HL-60/S4 (cell line): Measurements from ENCODE around the gene TMPO.
"Not testable (repeated sequence)": the region's sequence is repeated elsewhere in the genome, so short reads cannot be mapped to it uniquely, and the experiment has no call there.

Experiments
- in situ Hi-C: fragments of 300-500 bp; cut with MboI; formaldehyde crosslinking; loops from 2 replicates; pipeline ENCODE4 v1.14.3; 2022; ENCODE audit warnings: low sequenced_read_pairs

TMPO gene

GRCh38 chr12:98515287-98516110, at the start of gene TMPO:
TSS of gene TMPO (plus strand) at chr12:98515590. CDS start at chr12:98515868, 278 bp downstream.
- in situ Hi-C loops, result no loop called here

GRCh38 chr12:98465950-98466602, 49.3 kb upstream of the TMPO start:
- in situ Hi-C loops, result no loop called here

- in situ Hi-C loops, result no loop called here
Observed at GRCh38 chr12:98466640-98467400, 48.6 kb upstream of the TMPO start.

DNA sequence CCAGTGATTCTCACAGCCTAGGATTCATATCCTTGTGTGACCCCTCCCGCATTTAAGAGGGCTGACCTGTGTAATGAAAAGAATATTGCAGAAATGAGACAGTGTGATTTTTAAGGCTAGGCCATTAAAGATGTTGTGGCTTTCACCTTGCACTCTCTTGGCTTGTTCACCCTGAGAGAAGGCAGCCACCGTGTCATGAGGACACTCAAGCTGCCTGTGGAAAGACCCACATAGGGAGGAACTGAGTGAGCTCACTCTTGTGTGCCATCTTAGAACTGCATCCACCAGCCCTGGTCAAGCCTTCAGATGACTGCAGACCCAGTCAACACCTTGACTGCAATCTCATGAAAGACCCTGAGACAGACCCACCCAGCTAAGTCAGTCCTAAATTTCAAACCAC, 46.3 kb upstream of the TMPO start:
- in situ Hi-C loops, result no loop called here

DNA sequence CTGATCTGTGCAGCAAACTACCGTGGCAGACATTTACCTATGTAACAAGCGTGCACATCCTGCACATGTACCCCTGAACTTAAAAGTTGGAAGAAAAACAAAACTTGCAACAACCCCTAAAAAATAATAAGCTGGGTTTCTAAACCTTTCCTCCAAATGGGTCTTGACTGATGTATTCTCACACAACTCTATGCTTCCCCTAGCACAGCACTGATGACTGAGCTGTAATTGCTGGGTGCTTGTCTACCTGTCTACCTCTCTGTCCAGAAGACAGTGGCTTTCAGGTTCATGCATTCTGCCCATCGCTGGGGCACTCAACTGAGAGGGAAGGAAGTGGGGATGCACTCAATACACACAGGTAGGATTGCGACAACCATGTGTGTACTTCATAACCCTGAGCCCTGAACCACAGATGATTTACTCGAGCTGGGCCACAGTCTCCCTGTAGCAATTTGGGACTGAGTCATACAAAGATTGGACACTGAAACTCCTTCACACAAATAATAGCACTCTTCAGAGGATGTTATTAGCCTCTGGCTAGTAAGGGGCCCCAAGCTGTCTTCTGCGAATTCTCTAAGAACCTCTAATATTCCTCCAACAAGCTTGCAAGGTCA, 44.8 kb upstream of the TMPO start:
- in situ Hi-C loops, result no loop called here

- in situ Hi-C loops, result no loop called here
Observed at GRCh38 chr12:98471085-98471484, 44.3 kb upstream of the TMPO start.

- in situ Hi-C loops, result no loop called here
Observed at GRCh38 chr12:98475565-98475908, 39.9 kb upstream of the TMPO start.

DNA sequence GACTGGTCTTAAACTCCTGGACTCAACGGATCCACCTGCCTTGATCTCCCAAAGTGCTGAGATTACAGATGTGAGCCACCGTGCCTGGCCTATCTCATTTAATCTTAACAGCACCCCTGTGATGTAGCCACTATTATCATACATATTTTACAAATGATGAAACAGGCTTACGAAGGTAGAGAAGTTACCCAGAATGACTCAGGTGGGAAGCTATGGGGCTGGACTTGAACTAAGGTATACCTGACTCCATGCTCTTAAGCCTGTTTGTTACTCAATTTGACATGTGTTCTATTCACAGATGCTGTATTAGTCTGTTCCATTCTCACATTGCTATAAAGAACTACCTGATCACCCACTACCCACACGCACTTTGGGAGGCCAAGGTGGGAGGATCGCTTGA, 36.8 kb upstream of the TMPO start:
- in situ Hi-C loops, result no loop called here

DNA sequence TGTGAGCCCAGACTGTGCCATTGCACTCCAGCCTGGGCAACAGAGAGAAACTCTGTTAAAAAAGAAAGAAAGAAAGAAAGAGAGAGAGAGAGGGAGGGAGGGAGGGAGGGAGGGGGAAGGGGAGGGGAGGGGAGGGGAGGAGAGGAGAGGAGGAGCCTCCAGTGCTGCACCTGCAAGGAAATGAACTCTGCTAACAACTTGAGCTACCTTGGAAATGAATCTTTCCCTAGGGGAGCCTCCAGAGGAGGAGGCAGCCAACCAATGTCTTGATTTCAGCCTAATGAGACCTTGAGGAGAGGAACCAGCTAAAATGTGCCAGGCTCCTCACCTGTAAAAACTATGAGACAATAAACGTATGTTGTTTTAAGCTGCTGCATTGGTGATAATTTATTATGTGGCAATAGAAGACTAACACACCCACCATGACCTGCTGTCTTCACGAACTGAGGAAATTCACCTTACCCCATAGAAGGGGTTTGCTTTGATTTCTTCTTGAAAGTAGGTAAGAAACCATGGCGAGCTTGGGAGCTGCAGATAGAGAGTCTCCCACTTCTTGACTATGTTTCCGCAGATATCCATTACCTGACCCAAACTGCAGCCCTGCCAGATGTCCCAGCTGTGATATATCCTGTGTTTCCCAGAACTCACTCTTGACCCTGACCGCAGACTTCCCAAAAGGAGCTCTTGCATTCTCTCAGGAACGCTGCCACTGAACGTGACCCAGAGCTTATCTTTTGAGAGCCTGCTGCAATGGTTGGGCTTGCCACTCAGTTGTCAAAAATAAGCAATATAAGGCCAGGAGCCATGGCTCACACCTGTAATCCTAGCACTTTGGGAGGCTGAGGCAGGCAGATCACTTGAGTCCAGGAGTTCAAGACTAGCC, 31.5 kb upstream of the TMPO start:
- in situ Hi-C loops, result no loop called here

GRCh38 chr12:98485792-98486340, 29.5 kb upstream of the TMPO start:
- in situ Hi-C loops, result no loop called here

GRCh38 chr12:98488416-98488815, 27.0 kb upstream of the TMPO start:
- in situ Hi-C loops, result not testable (repeated sequence)

DNA sequence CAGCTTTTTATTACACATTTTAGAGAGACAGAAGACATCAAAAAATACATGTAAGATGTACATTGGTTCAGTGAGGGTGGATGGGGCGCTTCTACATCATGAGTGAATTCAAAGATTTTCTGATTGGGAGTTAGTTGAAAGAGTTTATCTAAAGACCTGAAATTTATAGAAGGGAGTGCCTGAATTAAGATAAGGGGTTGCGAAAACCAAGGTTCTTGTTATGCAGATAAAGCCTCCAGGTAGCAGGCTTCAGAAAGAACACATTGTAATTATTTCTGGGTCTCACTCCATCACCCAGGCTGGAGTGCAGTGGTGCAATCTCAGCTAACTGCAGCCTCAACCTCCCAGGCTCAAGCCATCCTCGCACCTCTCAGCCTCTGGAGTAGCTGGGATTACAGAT, 26.2 kb upstream of the TMPO start:
- in situ Hi-C loops, result no loop called here

DNA sequence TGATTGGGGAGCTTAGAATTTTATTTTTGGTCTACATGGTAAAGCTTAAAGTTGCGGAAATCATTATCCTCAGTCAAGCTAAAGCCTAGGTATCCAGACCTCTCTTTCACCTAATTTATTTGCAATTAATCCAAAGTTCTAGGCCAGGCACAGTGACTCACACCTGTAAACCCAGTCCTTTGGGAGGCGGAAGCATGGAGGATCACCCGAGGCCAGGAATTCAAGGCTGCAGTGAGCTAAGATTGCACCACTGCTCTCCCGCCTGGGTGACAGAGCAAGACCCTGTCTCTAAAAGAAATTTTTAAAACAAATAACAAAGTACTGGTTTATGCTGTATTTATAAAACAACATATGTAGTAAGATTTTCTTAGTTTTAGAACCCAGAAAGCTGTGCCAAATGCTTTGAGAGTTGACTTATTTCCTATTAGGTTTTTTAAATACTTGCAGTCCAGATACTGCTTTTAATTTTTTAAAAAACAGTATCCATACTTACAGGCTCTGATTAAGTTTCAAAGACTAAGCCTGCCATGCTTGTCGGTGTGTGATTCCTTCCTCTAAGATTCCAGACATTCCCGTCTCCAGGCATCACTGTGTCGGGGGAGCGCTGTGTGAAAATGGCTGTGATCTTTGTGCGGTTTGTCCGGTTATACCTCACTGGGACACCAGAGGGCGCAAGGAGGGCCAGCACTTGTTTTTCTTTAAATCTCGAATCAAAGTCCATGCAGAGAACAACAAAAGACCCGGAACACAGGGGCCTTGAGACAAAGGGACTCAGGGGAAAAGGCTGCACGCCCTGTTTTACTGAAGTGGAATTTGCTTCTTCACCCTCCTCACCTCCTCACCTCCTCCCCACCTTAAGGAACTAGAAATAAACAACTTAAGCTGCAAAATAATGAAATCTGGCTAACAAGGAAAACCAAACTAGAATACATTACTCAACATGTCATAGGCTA, 24.6 kb upstream of the TMPO start:
- in situ Hi-C loops, result no loop called here

- in situ Hi-C loops, result no loop called here
Observed at GRCh38 chr12:98492580-98493140, 22.7 kb upstream of the TMPO start.

- in situ Hi-C loops, result not testable (repeated sequence)
Observed at GRCh38 chr12:98501266-98501629, 14.1 kb upstream of the TMPO start.

- in situ Hi-C loops, result no loop called here
Observed at GRCh38 chr12:98503342-98503591, 12.1 kb upstream of the TMPO start.

GRCh38 chr12:98503592-98504367, 11.6 kb upstream of the TMPO start:
- in situ Hi-C loops, result no loop called here

GRCh38 chr12:98504368-98504617, 11.1 kb upstream of the TMPO start:
- in situ Hi-C loops, result no loop called here

GRCh38 chr12:98509063-98509462, 6.3 kb upstream of the TMPO start:
- in situ Hi-C loops, result no loop called here
